Measurements from ENCODE around the gene ZNF587B.
"Not testable (repeated sequence)": the region's sequence is repeated elsewhere in the genome, so short reads cannot be mapped to it uniquely, and the experiment has no call there.

DNA sequence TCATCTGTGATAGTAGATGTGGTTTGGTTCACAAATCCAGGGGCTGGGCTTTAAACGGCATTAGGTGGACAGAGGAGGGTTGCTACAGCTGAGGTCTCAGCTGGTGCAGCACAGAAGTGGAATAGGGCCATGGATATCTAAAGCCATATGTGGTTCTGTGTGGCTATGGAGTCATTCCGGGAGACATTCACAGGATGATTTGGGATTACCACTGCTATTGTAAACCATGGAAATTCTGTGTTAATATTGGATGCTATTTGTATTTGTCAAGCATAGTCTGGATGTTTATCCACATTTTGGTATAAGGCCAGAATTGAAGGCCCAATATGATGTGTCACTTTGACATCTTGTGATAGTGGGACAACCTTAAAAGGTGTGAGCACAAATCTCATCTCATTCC is 6.9 kb upstream of the ZNF587B start:
- TF ChIP-seq JUNB (CRISPR knock-in tag; conservative IDR thresholded peaks at IDR 0.05); ETV6 (IDR thresholded peaks at IDR 0.05; ENCODE audit: borderline replicate concordance in 1 of 2, low read depth in 2 of 2, low read length in 1 of 2); ETV6 (CRISPR knock-in tag; IDR thresholded peaks at IDR 0.05; ENCODE audit: borderline replicate concordance); RAD51 (IDR thresholded peaks at IDR 0.05; ENCODE audit: borderline replicate concordance, low read depth); DNMT1 (IDR thresholded peaks at IDR 0.05); ADNP (tag; IDR thresholded peaks at IDR 0.05); ZFP36 (IDR thresholded peaks at IDR 0.05; ENCODE audit: low read depth, low read length, partially characterized antibody); FOXA1 (IDR thresholded peaks at IDR 0.05; ENCODE audit: borderline replicate concordance); EZH2 (IDR thresholded peaks at IDR 0.05; ENCODE audit: borderline replicate concordance, low read depth, low read length); ZEB2 (IDR thresholded peaks at IDR 0.05); MAFG (tag; conservative IDR thresholded peaks at IDR 0.05): not testable (repeated sequence)
- TF ChIP-seq, protein P1, sequence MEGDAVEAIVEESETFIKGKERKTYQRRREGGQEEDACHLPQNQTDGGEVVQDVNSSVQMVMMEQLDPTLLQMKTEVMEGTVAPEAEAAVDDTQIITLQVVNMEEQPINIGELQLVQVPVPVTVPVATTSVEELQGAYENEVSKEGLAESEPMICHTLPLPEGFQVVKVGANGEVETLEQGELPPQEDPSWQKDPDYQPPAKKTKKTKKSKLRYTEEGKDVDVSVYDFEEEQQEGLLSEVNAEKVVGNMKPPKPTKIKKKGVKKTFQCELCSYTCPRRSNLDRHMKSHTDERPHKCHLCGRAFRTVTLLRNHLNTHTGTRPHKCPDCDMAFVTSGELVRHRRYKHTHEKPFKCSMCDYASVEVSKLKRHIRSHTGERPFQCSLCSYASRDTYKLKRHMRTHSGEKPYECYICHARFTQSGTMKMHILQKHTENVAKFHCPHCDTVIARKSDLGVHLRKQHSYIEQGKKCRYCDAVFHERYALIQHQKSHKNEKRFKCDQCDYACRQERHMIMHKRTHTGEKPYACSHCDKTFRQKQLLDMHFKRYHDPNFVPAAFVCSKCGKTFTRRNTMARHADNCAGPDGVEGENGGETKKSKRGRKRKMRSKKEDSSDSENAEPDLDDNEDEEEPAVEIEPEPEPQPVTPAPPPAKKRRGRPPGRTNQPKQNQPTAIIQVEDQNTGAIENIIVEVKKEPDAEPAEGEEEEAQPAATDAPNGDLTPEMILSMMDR (IDR thresholded peaks at IDR 0.05 in 2 of 3, conservative IDR thresholded peaks at IDR 0.05 in 1 of 3; ENCODE audit: insufficient read depth in 2 of 3, low read depth in 1 of 3, low read length in 3 of 3), result not testable (repeated sequence)
